Loucy (cell line): ENCODE results near the gene TMBIM1.

Source experiments
- EZH2phosphoT487 ChIP-seq: fragments of 200-600 bp; IDR thresholded peaks from 2 replicates; pipeline ENCODE4 v1.6.1; 2018; ENCODE audit warnings: antibody characterized with exemption, mild to moderate bottlenecking, moderate library complexity, borderline replicate concordance
- TF ChIP-seq, protein P1 (sequence below): fragments of 200-600 bp; sonication (generic); conservative IDR thresholded peaks from 2 replicates; pipeline ENCODE4 v1.5.1; 2014; ENCODE audit warnings: mild to moderate bottlenecking, antibody characterized with exemption, low read length

DNA sequence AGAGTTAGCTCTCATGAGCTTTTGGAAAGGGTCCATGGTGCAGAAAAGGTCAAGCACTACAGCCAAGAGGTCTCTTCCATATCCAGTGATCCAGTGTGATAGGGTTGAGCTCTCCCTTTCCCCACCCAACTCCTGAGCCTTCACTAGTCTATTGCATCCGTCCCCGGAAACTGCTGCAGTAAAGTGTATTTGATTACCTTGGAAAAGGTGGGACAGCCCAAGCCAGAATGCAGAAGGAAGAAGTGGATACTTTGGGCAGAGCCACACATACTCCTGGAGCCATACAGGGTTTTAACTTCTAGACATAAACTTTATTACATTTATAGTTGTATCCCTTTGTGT is 18.4 kb downstream of the TMBIM1 start:
- TF ChIP-seq, protein P1, sequence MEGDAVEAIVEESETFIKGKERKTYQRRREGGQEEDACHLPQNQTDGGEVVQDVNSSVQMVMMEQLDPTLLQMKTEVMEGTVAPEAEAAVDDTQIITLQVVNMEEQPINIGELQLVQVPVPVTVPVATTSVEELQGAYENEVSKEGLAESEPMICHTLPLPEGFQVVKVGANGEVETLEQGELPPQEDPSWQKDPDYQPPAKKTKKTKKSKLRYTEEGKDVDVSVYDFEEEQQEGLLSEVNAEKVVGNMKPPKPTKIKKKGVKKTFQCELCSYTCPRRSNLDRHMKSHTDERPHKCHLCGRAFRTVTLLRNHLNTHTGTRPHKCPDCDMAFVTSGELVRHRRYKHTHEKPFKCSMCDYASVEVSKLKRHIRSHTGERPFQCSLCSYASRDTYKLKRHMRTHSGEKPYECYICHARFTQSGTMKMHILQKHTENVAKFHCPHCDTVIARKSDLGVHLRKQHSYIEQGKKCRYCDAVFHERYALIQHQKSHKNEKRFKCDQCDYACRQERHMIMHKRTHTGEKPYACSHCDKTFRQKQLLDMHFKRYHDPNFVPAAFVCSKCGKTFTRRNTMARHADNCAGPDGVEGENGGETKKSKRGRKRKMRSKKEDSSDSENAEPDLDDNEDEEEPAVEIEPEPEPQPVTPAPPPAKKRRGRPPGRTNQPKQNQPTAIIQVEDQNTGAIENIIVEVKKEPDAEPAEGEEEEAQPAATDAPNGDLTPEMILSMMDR, result no peak
- TF ChIP-seq EZH2phosphoT487, result no peak
